ENCODE data around the gene ZNF865. TPM values are rescaled to one million over a fixed set of nuclear protein-coding genes. Genes with fewer than 3 reads are reported as not detected.
A peak's percentile ranks its signal among the peaks of the same experiment; 100 is the strongest.

ZNF865 gene
- total and polyA plus RNA-seq, 2 donors (not counting 1 experiment from before 2014, with no cell fraction given), result 11.3 to 22.7 TPM

GRCh38 chr19:55635334-55635717, 29.9 kb downstream of the ZNF865 start:
- no peaks in the 10 kb centered on the region for H3K27me3 Mint-ChIP-seq
- Histone ChIP-seq H3K9me3 (ENCODE audit: control extremely low read depth in 1 of 3, control insufficient read depth in 2 of 3, insufficient read depth in 1 of 3, low read length in 2 of 3) (peaks cover 0 to 7% (median 0%) of the 10 kb centered on the region in 3 donors), H3K36me3 (replicated peaks in 1 of 2; ENCODE audit: control extremely low read depth in 1 of 2, control insufficient read depth in 1 of 2, extremely low read depth in 1 of 2, insufficient read depth in 2 of 2, low read length in 1 of 2) (peaks cover 0 to 2% of the 10 kb centered on the region in 2 experiments), H3K9ac (ENCODE audit: low read length) (peak overlapping the region; percentile 100), H3K4me3 (ENCODE audit: control extremely low read depth in 1 of 5, extremely low read depth in 1 of 5, insufficient read depth in 1 of 5, low read depth in 2 of 5, low read length in 4 of 5) (peak overlapping the region; percentile 74 to 100 (median 93)), H3K27me3 (replicated peaks in 1 of 4; ENCODE audit: control extremely low read depth in 1 of 4, control insufficient read depth in 3 of 4, insufficient read depth in 4 of 4, low read length in 3 of 4) (no peaks in the 10 kb centered on the region), H3K4me2 (replicated peaks; ENCODE audit: low read depth, low read length, poor library complexity, severe bottlenecking) (peak overlapping the region; percentile 94), H3K4me1 (ENCODE audit: control insufficient read depth in 2 of 2, insufficient read depth in 2 of 2, low read length in 2 of 2) (peaks cover 20 to 65% of the 10 kb centered on the region in 2 donors), H3K27ac (ENCODE audit: low read length in 2 of 2) (peak overlapping the region; percentile 98 to 100), H4K20me1 (ENCODE audit: control insufficient read depth, insufficient read depth, low read length, poor library complexity, severe bottlenecking) (no peaks in the 10 kb centered on the region), H3K79me2 (ENCODE audit: control insufficient read depth, insufficient read depth, low read length) (peaks cover 35% of the 10 kb centered on the region), H2AFZ (ENCODE audit: insufficient read depth, low read depth, low read length, poor library complexity, severe bottlenecking) (peak overlapping the region; percentile 56)
- H3K27ac Mint-ChIP-seq, result peak overlapping the region; percentile 98
- ChIA-PET POLR2A (interaction anchor here (0.7 to 6.2 kb wide), 13 partner anchors 8 to 296 kb away, joined by 3 to 55 read pairs (median 4); partner anchors contain the start of genes CCDC106, FIZ1, ISOC2 and KMT5C), CTCF (interaction anchor here (0.6 to 9.4 kb wide), 8 partner anchors 11 to 494 kb away, joined by 3 to 131 read pairs (median 6); partner anchors contain the start of genes CCDC106, U2AF2, ZNF524 and ZNF784)
- 7% methylated on average over 9 of the region's 9 CpGs for WGBS (ENCODE audit: insufficient coverage)
- intact Hi-C loops (cut with micrococcal nuclease), result loop anchor here (1.0 to 10.0 kb wide), 4 partner anchors 8 to 679 kb away; partner anchors contain the start of genes PPP1R12C, PPP6R1, ZNF581 and ZSCAN5A
- DNase-seq, result peak; percentile 61
- peaks cover 61% of the 10 kb centered on the region for H3K4me1 Mint-ChIP-seq
- TF ChIP-seq EZH2 (IDR thresholded peaks at IDR 0.05; ENCODE audit: borderline replicate concordance, insufficient read depth, low read depth, low read length, poor library complexity, severe bottlenecking), result no peak
- TF ChIP-seq CTCF (IDR thresholded peaks at IDR 0.05), result no peak
- H3K9me3 Mint-ChIP-seq (ENCODE audit: insufficient read depth), result no peaks in the 10 kb centered on the region
- peak overlapping the region; percentile 96 for H3K4me3 Mint-ChIP-seq
- ATAC-seq (ENCODE audit: low read depth), result no peak

DNA sequence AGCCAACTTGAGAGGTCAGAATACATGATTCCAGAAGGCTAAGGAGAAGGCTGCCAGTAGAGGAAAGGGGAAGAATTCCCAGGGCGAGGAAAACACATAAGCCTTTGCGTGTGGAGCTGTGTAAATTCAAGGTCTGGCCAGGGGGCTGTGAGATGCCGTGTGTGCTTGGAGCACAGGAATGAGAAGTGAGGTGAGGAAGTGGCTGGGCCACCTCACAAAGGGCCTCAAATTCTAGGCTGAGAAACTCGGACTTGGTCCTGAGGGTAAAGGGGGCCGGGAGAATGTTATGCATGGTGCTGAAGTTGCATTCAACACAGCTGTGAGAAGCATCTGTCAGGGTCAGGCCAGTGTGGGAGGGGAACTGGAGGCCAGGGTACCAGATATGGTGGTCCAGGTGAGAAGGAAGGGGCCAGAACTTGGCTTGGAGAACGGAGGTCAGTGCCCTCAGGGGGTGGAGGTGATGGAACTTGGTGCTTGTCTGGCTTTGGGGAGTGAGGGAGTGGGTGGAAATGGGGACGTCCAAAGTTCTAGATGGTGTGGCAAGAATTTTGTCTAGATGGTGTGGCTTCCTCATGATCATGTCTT, 30.5 kb downstream of the ZNF865 start:
- H3K27me3 Mint-ChIP-seq, result no peaks in the 10 kb centered on the region
- Histone ChIP-seq H3K36me3 (replicated peaks in 1 of 2; ENCODE audit: control extremely low read depth in 1 of 2, control insufficient read depth in 1 of 2, extremely low read depth in 1 of 2, insufficient read depth in 2 of 2, low read length in 1 of 2) (peaks cover 0 to 2% of the 10 kb centered on the region in 2 experiments), H3K4me3 (ENCODE audit: control extremely low read depth in 1 of 5, extremely low read depth in 1 of 5, insufficient read depth in 1 of 5, low read depth in 2 of 5, low read length in 4 of 5) (peak overlapping the region; percentile 74 to 100 (median 93)), H3K9ac (ENCODE audit: low read length) (peak overlapping the region; percentile 100), H3K27ac (ENCODE audit: low read length in 2 of 2) (peak overlapping the region; percentile 98 to 100), H3K9me3 (ENCODE audit: control extremely low read depth in 1 of 3, control insufficient read depth in 2 of 3, insufficient read depth in 1 of 3, low read length in 2 of 3) (peaks cover 0 to 11% (median 0%) of the 10 kb centered on the region in 3 donors), H3K27me3 (replicated peaks in 1 of 4; ENCODE audit: control extremely low read depth in 1 of 4, control insufficient read depth in 3 of 4, insufficient read depth in 4 of 4, low read length in 3 of 4) (no peaks in the 10 kb centered on the region), H4K20me1 (ENCODE audit: control insufficient read depth, insufficient read depth, low read length, poor library complexity, severe bottlenecking) (no peaks in the 10 kb centered on the region), H2AFZ (ENCODE audit: insufficient read depth, low read depth, low read length, poor library complexity, severe bottlenecking) (no peak overlapping the region), H3K4me2 (replicated peaks; ENCODE audit: low read depth, low read length, poor library complexity, severe bottlenecking) (peak overlapping the region; percentile 94), H3K4me1 (ENCODE audit: control insufficient read depth in 2 of 2, insufficient read depth in 2 of 2, low read length in 2 of 2) (peaks cover 22 to 69% of the 10 kb centered on the region in 2 donors), H3K79me2 (ENCODE audit: control insufficient read depth, insufficient read depth, low read length) (peaks cover 35% of the 10 kb centered on the region)
- H3K4me1 Mint-ChIP-seq, result peaks cover 64% of the 10 kb centered on the region
- no peak for ATAC-seq (ENCODE audit: low read depth)
- no peak for TF ChIP-seq CTCF (IDR thresholded peaks at IDR 0.05)
- no peak for TF ChIP-seq EZH2 (IDR thresholded peaks at IDR 0.05; ENCODE audit: borderline replicate concordance, insufficient read depth, low read depth, low read length, poor library complexity, severe bottlenecking)
- peak overlapping the region; percentile 98 for H3K27ac Mint-ChIP-seq
- intact Hi-C loops (cut with micrococcal nuclease), result loop anchor here (1.0 to 10.0 kb wide), 4 partner anchors 7 to 679 kb away; partner anchors contain the start of genes PPP1R12C, PPP6R1, ZNF581 and ZSCAN5A
- WGBS (ENCODE audit: insufficient coverage), result 62% methylated on average over 7 of the region's 7 CpGs
- H3K9me3 Mint-ChIP-seq (ENCODE audit: insufficient read depth), result no peaks in the 10 kb centered on the region
- ChIA-PET POLR2A (interaction anchor here (1.2 to 6.2 kb wide), 4 partner anchors 8 to 18 kb away, joined by 3 to 55 read pairs (median 6); partner anchors contain the start of gene CCDC106), CTCF (interaction anchor here (0.9 to 9.4 kb wide), 6 partner anchors 11 to 168 kb away, joined by 4 to 131 read pairs (median 5); partner anchors contain the start of genes CCDC106, U2AF2 and ZNF784)
- no peak for DNase-seq
- H3K4me3 Mint-ChIP-seq, result peak overlapping the region; percentile 96
